Duodenal mucosa (tissue), 2 donors: ENCODE data around the gene WDR5B.
A peak's percentile ranks its signal among the peaks of the same experiment; 100 is the strongest.
"Not testable (repeated sequence)": the region's sequence is repeated elsewhere in the genome, so short reads cannot be mapped to it uniquely, and the experiment has no call there.

Experiments used
- H3K27ac ChIP-seq: one replicate; pipeline ENCODE4 v1.7.0; 2013; ENCODE audit warnings: low read depth, low read length
- H3K27me3 ChIP-seq, 2 donors: one replicate each; pipeline ENCODE4 v1.7.0; 2013; ENCODE audit warnings: low read length in 2 of 2, control low read depth in 1 of 2; ENCODE audit not compliant: insufficient read depth in 2 of 2, control insufficient read depth in 1 of 2
- H3K36me3 ChIP-seq, 2 donors: one replicate each; pipeline ENCODE4 v1.7.0; 2013; ENCODE audit warnings: low read length in 2 of 2, control low read depth in 1 of 2; ENCODE audit not compliant: insufficient read depth in 2 of 2, control insufficient read depth in 1 of 2
- H3K4me1 ChIP-seq, 2 donors: one replicate each; pipeline ENCODE4 v1.7.0; 2013; ENCODE audit warnings: low read length in 2 of 2, control low read depth in 1 of 2; ENCODE audit not compliant: insufficient read depth in 2 of 2, control insufficient read depth in 1 of 2
- H3K4me3 ChIP-seq, 2 donors: one replicate each; pipeline ENCODE4 v1.7.0; 2013; ENCODE audit warnings: low read length in 2 of 2, low read depth in 1 of 2
- H3K9ac ChIP-seq, 2 donors: one replicate each; pipeline ENCODE4 v1.7.0; 2013; ENCODE audit warnings: low read length in 2 of 2, low read depth in 1 of 2
- H3K9me3 ChIP-seq, 2 donors: one replicate each; pipeline ENCODE4 v1.7.0; 2013; ENCODE audit warnings: low read length in 2 of 2, control low read depth in 1 of 2; ENCODE audit not compliant: control insufficient read depth in 1 of 2

Gene WDR5B

GRCh38 chr3:122377975-122378374 is 37.9 kb downstream of the WDR5B start:
- Histone ChIP-seq H3K4me1 (peaks cover 5 to 6% of the 10 kb centered on the region in 2 donors), H3K27ac (no peak overlapping the region), H3K36me3 (no peaks in the 10 kb centered on the region), H3K9me3 (no peaks in the 10 kb centered on the region), H3K4me3 (no peak overlapping the region), H3K9ac (no peak overlapping the region), H3K27me3 (no peaks in the 10 kb centered on the region)

- no peaks in the 10 kb centered on the region for H3K9me3 ChIP-seq
- H3K4me3 ChIP-seq, result no peak overlapping the region
- peaks cover 0 to 2% of the 10 kb centered on the region in 2 donors for H3K36me3 ChIP-seq
- no peaks in the 10 kb centered on the region for H3K27me3 ChIP-seq
- no peak overlapping the region for H3K27ac ChIP-seq
- H3K9ac ChIP-seq, result no peak overlapping the region
- H3K4me1 ChIP-seq, result no peaks in the 10 kb centered on the region
These were observed 41.8 kb downstream of the WDR5B start for GRCh38 chr3:122374034-122374433.

DNA sequence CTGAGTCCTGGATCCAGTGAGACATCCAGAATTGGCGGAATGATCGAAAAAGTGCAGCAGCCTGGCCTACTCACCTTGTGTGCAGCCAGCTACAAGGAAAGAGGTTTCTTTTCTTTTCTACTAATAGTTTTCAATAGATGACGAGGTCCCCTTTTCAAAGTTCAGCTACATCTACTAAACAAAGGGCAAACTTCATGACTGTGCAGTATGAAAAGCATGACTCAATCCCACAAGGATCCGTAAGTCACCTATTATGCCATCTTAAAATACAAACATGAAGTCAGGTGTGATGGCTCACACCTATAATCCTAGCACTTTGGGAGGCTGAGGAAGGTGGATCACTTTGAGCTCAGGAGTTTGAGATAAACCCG is 49.5 kb downstream of the WDR5B start:
- Histone ChIP-seq H3K36me3 (peaks cover 7 to 8% of the 10 kb centered on the region in 2 donors), H3K9ac (no peak overlapping the region), H3K27me3 (no peaks in the 10 kb centered on the region), H3K4me3 (no peak overlapping the region), H3K27ac (peak overlapping the region; percentile 33), H3K4me1 (peaks cover 23 to 36% of the 10 kb centered on the region in 2 donors), H3K9me3 (no peaks in the 10 kb centered on the region)

DNA sequence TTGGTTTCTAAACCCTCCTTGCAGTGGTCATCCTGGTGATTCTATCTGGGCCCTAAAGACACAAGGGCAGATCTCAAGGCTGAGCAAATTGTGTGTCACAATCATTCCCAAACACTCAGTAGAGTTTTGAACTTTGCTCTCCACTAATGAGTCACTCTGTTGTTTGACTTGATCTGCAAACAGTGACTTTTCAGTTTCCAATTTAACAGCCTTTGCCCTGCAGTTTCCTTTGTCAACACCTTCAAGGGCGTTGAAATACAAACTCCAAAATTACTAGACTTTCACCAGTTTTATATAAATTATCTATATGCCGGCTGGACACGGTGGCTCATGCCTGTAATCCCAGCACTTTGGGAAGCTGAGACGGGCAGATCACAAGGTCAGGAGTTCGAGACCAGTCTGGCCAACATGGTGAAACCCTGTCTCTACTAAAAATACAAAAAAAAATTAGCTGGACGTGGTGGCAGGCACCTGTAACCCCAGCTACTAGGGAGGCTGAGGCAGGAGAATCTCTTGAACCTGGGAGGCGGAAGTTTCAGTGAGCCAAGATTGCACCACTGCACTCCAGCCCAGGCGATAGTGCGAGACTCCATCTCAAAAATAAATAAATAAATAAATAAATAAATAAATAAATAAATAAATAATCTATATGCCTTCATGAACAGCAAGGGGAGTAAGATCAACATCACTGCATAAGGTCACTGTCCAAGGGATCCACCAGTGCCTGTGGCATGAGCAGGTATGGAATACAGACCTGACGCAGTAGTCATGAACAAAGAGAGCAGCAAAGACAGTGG is 50.1 kb downstream of the WDR5B start:
- H3K4me3 ChIP-seq, H3K27me3 ChIP-seq, H3K9ac ChIP-seq, H3K36me3 ChIP-seq, H3K9me3 ChIP-seq: not testable (repeated sequence)
- H3K27ac ChIP-seq, result peak overlapping the region; percentile 33
- H3K4me1 ChIP-seq, result peaks cover 23 to 36% of the 10 kb centered on the region in 2 donors

DNA sequence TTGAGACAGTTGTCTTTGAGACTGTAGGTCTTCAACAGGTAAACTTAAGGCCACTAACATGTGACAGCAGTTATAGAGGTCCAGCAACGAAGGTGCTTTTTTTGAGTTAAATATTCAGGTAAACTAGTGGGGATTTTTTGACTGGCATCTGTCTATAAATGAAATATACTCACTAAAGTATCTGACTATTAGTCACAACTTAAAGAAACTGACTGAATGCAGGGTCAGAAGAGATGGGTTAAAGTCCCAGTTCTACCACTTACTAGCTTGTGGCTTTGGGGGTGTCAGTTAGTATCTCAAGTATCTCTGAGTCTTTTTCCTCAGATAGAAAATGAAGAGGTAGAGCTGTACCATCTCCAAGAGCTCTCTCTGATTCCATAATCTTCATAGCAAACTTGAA is 50.8 kb downstream of the WDR5B start:
- Histone ChIP-seq H3K27ac (peak overlapping the region; percentile 5), H3K27me3 (no peaks in the 10 kb centered on the region), H3K9ac (no peak overlapping the region), H3K9me3 (no peaks in the 10 kb centered on the region), H3K36me3 (peaks cover 7 to 8% of the 10 kb centered on the region in 2 donors), H3K4me3 (no peak overlapping the region), H3K4me1 (peaks cover 23 to 36% of the 10 kb centered on the region in 2 donors)

- Histone ChIP-seq H3K4me3 (no peak overlapping the region), H3K4me1 (peaks cover 23 to 36% of the 10 kb centered on the region in 2 donors), H3K27me3 (no peaks in the 10 kb centered on the region), H3K36me3 (peaks cover 7 to 8% of the 10 kb centered on the region in 2 donors), H3K27ac (no peak overlapping the region), H3K9ac (no peak overlapping the region), H3K9me3 (no peaks in the 10 kb centered on the region)
These were observed 51.4 kb downstream of the WDR5B start for GRCh38 chr3:122364490-122364889.
